ENCODE data around the gene PRKACA.

The PRKACA gene

GRCh38 chr19:14116525-14116917, 1.0 kb downstream of the PRKACA start:
- no peak for DNase-seq

GRCh38 chr19:14115756-14116155, 1.8 kb downstream of the PRKACA start:
- no peak for DNase-seq

- DNase-seq, result no peak
Measured at GRCh38 chr19:14114854-14115253, 2.7 kb downstream of the PRKACA start.

- DNase-seq, result no peak
Measured at GRCh38 chr19:14114439-14114838, 3.1 kb downstream of the PRKACA start.

- DNase-seq, result no peak
Measured at GRCh38 chr19:14113762-14114414, 3.7 kb downstream of the PRKACA start.

GRCh38 chr19:14112809-14113385, 4.7 kb downstream of the PRKACA start:
- no peak for DNase-seq

- DNase-seq, result no peak
Measured at GRCh38 chr19:14112051-14112808, 5.3 kb downstream of the PRKACA start.

- no peak for DNase-seq
Measured at GRCh38 chr19:14111486-14111885, 6.1 kb downstream of the PRKACA start.

GRCh38 chr19:14110650-14111049, 6.9 kb downstream of the PRKACA start:
- DNase-seq, result no peak

GRCh38 chr19:14107581-14108461, 9.7 kb downstream of the PRKACA start:
- DNase-seq, result no peak

- DNase-seq, result no peak
Measured at GRCh38 chr19:14106840-14107239, 10.7 kb downstream of the PRKACA start.

- DNase-seq, result no peak
Measured at GRCh38 chr19:14105680-14106079, 11.9 kb downstream of the PRKACA start.

- DNase-seq, result no peak
Measured at GRCh38 chr19:14103310-14103709, 14.3 kb downstream of the PRKACA start.

GRCh38 chr19:14102756-14103155, 14.8 kb downstream of the PRKACA start:
- DNase-seq, result no peak

GRCh38 chr19:14102102-14102696, 15.4 kb downstream of the PRKACA start:
- DNase-seq, result no peak

- DNase-seq, result no peak
Measured at GRCh38 chr19:14101003-14101545, 16.5 kb downstream of the PRKACA start.

GRCh38 chr19:14097532-14098151, 19.9 kb downstream of the PRKACA start:
- no peak for DNase-seq

- no peak for DNase-seq
Measured at GRCh38 chr19:14096272-14096992, 21.1 kb downstream of the PRKACA start.

GRCh38 chr19:14094854-14095253, 22.7 kb downstream of the PRKACA start:
- no peak for DNase-seq

- DNase-seq, result no peak
Measured at GRCh38 chr19:14093117-14093823, 24.3 kb downstream of the PRKACA start.
